ENCODE results near the gene EIF2B1.
A peak's percentile ranks its signal among the peaks of the same experiment; 100 is the strongest.

Gene EIF2B1

DNA sequence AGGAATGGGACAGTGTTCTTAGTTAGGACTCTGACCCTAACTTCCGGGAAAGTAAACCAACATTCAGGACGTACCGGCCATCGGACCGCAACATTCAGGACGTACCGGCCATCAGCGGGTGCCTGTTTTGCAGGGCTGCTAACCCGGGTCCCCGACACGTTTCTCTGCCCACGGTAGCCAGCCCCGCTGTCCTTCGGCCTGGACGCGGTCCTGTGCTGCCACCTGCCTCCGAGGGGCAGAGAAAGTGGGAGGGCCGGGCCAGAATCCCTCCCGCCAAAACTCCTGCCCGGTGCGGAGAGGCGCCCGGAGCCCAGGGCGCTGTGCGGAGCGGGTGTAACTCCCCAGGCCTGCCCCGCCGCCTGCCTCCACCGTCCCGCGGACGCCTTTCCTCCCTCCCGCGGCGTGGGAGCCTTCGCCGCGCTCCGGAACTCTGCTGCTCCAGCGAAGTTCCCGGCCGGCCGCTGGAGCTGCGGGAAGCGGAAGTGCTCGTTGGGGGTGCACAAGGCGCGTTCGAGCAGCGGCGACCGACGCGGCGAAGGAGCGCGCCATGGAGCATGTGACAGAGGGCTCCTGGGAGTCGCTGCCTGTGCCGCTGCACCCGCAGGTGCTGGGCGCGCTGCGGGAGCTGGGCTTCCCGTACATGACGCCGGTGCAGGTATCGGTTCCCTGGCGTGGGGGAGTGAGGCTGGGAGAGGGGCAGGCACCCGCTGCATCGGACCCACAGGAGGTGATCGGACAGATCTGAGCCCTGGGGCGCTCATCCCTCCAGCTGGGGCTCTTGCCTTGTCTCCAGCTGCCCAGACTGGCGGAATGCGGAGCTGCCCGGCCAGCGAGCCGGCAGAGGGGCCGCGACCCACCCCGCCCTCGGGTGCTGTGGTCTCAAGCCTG, 31.6 kb downstream of the EIF2B1 start, which contains the start of gene DDX55 (continued):
- TF ChIP-seq, protein P1, sequence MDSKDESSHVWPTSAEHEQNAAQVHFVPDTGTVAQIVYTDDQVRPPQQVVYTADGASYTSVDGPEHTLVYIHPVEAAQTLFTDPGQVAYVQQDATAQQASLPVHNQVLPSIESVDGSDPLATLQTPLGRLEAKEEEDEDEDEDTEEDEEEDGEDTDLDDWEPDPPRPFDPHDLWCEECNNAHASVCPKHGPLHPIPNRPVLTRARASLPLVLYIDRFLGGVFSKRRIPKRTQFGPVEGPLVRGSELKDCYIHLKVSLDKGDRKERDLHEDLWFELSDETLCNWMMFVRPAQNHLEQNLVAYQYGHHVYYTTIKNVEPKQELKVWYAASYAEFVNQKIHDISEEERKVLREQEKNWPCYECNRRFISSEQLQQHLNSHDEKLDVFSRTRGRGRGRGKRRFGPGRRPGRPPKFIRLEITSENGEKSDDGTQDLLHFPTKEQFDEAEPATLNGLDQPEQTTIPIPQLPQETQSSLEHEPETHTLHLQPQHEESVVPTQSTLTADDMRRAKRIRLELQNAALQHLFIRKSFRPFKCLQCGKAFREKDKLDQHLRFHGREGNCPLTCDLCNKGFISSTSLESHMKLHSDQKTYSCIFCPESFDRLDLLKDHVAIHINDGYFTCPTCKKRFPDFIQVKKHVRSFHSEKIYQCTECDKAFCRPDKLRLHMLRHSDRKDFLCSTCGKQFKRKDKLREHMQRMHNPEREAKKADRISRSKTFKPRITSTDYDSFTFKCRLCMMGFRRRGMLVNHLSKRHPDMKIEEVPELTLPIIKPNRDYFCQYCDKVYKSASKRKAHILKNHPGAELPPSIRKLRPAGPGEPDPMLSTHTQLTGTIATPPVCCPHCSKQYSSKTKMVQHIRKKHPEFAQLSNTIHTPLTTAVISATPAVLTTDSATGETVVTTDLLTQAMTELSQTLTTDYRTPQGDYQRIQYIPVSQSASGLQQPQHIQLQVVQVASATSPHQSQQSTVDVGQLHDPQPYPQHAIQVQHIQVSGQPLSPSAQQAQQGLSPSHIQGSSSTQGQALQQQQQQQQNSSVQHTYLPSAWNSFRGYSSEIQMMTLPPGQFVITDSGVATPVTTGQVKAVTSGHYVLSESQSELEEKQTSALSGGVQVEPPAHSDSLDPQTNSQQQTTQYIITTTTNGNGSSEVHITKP (tag by site-specific recombination; IDR thresholded peaks at IDR 0.05) = peak; percentile 70; the same call in 1 of the 2 replicates
- TF ChIP-seq ZNF10 (tag by site-specific recombination; IDR thresholded peaks at IDR 0.05) (peak; percentile 79), SCRT1 (tag by site-specific recombination; IDR thresholded peaks at IDR 0.05; ENCODE audit: borderline replicate concordance) (peak; percentile 57; the same call in 1 of the 2 replicates), OSR2 (tag by site-specific recombination; IDR thresholded peaks at IDR 0.05) (peak; percentile 71), ZNF202 (tag by site-specific recombination; IDR thresholded peaks at IDR 0.05; ENCODE audit: borderline replicate concordance) (no peak), ZNF354C (tag by site-specific recombination; IDR thresholded peaks at IDR 0.05; ENCODE audit: borderline replicate concordance, low read depth) (no peak), ZNF777 (tag by site-specific recombination; IDR thresholded peaks at IDR 0.05; ENCODE audit: borderline replicate concordance) (peak; percentile 88), ZBTB8A (tag by site-specific recombination; IDR thresholded peaks at IDR 0.05) (peak; percentile 95), ZNF24 (tag by site-specific recombination; IDR thresholded peaks at IDR 0.05) (peak; percentile 95; the same call in 1 of the 2 replicates), ZNF76 (tag by site-specific recombination; IDR thresholded peaks at IDR 0.05; ENCODE audit: borderline replicate concordance, low read depth) (peak; percentile 93), KLF8 (tag by site-specific recombination; IDR thresholded peaks at IDR 0.05) (peak; percentile 96), ZFP41 (tag by site-specific recombination; IDR thresholded peaks at IDR 0.05; ENCODE audit: borderline replicate concordance) (peak; percentile 71; the same call in 1 of the 2 replicates), ZNF654 (tag by site-specific recombination; IDR thresholded peaks at IDR 0.05; ENCODE audit: low read depth) (peak; percentile 33), ZNF501 (tag by site-specific recombination; IDR thresholded peaks at IDR 0.05) (peak; percentile 100), ZNF658 (tag by site-specific recombination; IDR thresholded peaks at IDR 0.05) (no peak), YY1 (tag by site-specific recombination; IDR thresholded peaks at IDR 0.05) (peak; percentile 93), WT1 (tag by site-specific recombination; IDR thresholded peaks at IDR 0.05) (peak; percentile 85), ZNF629 (tag by site-specific recombination; IDR thresholded peaks at IDR 0.05) (peak; percentile 90), ZSCAN16 (tag by site-specific recombination; IDR thresholded peaks at IDR 0.05) (no peak)
- TF ChIP-seq, protein P2, sequence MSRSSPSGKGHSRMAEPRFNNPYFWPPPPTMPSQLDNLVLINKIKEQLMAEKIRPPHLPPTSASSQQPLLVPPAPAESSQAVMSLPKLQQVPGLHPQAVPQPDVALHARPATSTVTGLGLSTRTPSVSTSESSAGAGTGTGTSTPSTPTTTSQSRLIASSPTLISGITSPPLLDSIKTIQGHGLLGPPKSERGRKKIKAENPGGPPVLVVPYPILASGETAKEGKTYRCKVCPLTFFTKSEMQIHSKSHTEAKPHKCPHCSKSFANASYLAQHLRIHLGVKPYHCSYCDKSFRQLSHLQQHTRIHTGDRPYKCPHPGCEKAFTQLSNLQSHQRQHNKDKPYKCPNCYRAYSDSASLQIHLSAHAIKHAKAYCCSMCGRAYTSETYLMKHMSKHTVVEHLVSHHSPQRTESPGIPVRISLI (tag by site-specific recombination; IDR thresholded peaks at IDR 0.05) = no peak
- TF ChIP-seq, protein P3, sequence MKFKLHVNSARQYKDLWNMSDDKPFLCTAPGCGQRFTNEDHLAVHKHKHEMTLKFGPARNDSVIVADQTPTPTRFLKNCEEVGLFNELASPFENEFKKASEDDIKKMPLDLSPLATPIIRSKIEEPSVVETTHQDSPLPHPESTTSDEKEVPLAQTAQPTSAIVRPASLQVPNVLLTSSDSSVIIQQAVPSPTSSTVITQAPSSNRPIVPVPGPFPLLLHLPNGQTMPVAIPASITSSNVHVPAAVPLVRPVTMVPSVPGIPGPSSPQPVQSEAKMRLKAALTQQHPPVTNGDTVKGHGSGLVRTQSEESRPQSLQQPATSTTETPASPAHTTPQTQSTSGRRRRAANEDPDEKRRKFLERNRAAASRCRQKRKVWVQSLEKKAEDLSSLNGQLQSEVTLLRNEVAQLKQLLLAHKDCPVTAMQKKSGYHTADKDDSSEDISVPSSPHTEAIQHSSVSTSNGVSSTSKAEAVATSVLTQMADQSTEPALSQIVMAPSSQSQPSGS (tag by site-specific recombination; IDR thresholded peaks at IDR 0.05; ENCODE audit: low read depth) = no peak
- TF ChIP-seq, protein P4, sequence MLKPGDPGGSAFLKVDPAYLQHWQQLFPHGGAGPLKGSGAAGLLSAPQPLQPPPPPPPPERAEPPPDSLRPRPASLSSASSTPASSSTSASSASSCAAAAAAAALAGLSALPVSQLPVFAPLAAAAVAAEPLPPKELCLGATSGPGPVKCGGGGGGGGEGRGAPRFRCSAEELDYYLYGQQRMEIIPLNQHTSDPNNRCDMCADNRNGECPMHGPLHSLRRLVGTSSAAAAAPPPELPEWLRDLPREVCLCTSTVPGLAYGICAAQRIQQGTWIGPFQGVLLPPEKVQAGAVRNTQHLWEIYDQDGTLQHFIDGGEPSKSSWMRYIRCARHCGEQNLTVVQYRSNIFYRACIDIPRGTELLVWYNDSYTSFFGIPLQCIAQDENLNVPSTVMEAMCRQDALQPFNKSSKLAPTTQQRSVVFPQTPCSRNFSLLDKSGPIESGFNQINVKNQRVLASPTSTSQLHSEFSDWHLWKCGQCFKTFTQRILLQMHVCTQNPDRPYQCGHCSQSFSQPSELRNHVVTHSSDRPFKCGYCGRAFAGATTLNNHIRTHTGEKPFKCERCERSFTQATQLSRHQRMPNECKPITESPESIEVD (tag by site-specific recombination; IDR thresholded peaks at IDR 0.05) = no peak
- TF ChIP-seq, protein P5, sequence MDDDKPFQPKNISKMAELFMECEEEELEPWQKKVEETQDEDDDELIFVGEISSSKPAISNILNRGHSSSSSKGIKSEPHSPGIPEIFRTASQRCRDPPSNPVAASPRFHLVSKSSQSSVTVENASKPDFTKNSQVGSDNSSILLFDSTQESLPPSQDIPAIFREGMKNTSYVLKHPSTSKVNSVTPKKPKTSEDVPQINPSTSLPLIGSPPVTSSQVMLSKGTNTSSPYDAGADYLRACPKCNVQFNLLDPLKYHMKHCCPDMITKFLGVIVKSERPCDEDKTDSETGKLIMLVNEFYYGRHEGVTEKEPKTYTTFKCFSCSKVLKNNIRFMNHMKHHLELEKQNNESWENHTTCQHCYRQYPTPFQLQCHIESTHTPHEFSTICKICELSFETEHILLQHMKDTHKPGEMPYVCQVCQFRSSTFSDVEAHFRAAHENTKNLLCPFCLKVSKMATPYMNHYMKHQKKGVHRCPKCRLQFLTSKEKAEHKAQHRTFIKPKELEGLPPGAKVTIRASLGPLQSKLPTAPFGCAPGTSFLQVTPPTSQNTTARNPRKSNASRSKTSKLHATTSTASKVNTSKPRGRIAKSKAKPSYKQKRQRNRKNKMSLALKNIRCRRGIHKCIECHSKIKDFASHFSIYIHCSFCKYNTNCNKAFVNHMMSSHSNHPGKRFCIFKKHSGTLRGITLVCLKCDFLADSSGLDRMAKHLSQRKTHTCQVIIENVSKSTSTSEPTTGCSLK (tag by site-specific recombination; IDR thresholded peaks at IDR 0.05) = no peak
- TF ChIP-seq, protein P6, sequence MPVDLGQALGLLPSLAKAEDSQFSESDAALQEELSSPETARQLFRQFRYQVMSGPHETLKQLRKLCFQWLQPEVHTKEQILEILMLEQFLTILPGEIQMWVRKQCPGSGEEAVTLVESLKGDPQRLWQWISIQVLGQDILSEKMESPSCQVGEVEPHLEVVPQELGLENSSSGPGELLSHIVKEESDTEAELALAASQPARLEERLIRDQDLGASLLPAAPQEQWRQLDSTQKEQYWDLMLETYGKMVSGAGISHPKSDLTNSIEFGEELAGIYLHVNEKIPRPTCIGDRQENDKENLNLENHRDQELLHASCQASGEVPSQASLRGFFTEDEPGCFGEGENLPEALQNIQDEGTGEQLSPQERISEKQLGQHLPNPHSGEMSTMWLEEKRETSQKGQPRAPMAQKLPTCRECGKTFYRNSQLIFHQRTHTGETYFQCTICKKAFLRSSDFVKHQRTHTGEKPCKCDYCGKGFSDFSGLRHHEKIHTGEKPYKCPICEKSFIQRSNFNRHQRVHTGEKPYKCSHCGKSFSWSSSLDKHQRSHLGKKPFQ (tag by site-specific recombination; IDR thresholded peaks at IDR 0.05) = peak; percentile 33; the same call in 1 of the 2 replicates
- TF ChIP-seq, protein P7, sequence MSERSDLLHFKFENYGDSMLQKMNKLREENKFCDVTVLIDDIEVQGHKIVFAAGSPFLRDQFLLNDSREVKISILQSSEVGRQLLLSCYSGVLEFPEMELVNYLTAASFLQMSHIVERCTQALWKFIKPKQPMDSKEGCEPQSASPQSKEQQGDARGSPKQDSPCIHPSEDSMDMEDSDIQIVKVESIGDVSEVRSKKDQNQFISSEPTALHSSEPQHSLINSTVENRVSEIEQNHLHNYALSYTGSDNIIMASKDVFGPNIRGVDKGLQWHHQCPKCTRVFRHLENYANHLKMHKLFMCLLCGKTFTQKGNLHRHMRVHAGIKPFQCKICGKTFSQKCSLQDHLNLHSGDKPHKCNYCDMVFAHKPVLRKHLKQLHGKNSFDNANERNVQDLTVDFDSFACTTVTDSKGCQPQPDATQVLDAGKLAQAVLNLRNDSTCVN (tag by site-specific recombination; optimal IDR thresholded peaks at IDR 0.05) = peak; percentile 99
